Astrocyte (in vitro differentiated cells and primary cell): ENCODE data around the gene RALGAPB. TPM values are rescaled to one million over a fixed set of nuclear protein-coding genes. Genes with fewer than 3 reads are reported as not detected.
A peak's percentile ranks its signal among the peaks of the same experiment; 100 is the strongest.

ENCODE experiments used
- DNase-seq: peaks from one replicate; pipeline ENCODE4 v3.0.0-alpha.2; 2010; ENCODE audit warnings: low read depth
- FAIRE-seq: peaks from 2 replicates; lab custom pipeline; 2011; peaks lifted over from hg19 to GRCh38; lab: Jason Lieb, UNC
- H2AFZ ChIP-seq: 2 replicates; pipeline ENCODE4 v1.6.0; 2012; ENCODE audit warnings: low read depth, low read length, inconsistent platforms
- H3K27ac ChIP-seq: 2 replicates; pipeline ENCODE4 v1.5.1; 2011; ENCODE audit warnings: low read depth, low read length, inconsistent platforms
- H3K27me3 ChIP-seq: 2 replicates; pipeline ENCODE4 v1.6.0; 2011; ENCODE audit warnings: low read length, inconsistent platforms; ENCODE audit not compliant: insufficient read depth
- H3K36me3 ChIP-seq: 2 replicates; pipeline ENCODE4 v1.5.1; 2011; ENCODE audit warnings: low read length, inconsistent platforms; ENCODE audit not compliant: insufficient read depth
- H3K4me1 ChIP-seq: 2 replicates; pipeline ENCODE4 v1.5.1; 2011; ENCODE audit warnings: low read length, inconsistent platforms; ENCODE audit not compliant: insufficient read depth
- H3K4me2 ChIP-seq: 2 replicates; pipeline ENCODE4 v1.6.0; 2012; ENCODE audit warnings: low read length, inconsistent platforms
- H3K4me3 ChIP-seq: 2 replicates; pipeline ENCODE4 v1.5.1; 2011; ENCODE audit warnings: low read depth, mild to moderate bottlenecking, low read length, inconsistent platforms; ENCODE audit not compliant: insufficient read depth
- H3K79me2 ChIP-seq: 2 replicates; pipeline ENCODE4 v1.6.0; 2012; ENCODE audit warnings: mild to moderate bottlenecking, low read length, inconsistent platforms; ENCODE audit not compliant: insufficient read depth
- H3K9ac ChIP-seq: 2 replicates; pipeline ENCODE4 v1.6.0; 2012; ENCODE audit warnings: mild to moderate bottlenecking, low read length, inconsistent platforms
- H3K9me3 ChIP-seq: 2 replicates; pipeline ENCODE4 v1.5.1; 2012; ENCODE audit warnings: low read depth, mild to moderate bottlenecking, low read length, inconsistent platforms; ENCODE audit not compliant: insufficient read depth
- H4K20me1 ChIP-seq: 2 replicates; pipeline ENCODE4 v1.6.0; 2012; ENCODE audit warnings: low read length, inconsistent platforms; ENCODE audit not compliant: insufficient read depth
- H3K27ac Mint-ChIP-seq: one replicate; pipeline ENCODE4 v1.8.0; 2021; ENCODE audit warnings: mild to moderate bottlenecking, mixed read lengths; ENCODE audit not compliant: unreplicated experiment
- H3K27me3 Mint-ChIP-seq: one replicate; pipeline ENCODE4 v1.8.0; 2021; ENCODE audit warnings: low read depth, mixed read lengths; ENCODE audit not compliant: unreplicated experiment
- H3K36me3 Mint-ChIP-seq: one replicate; pipeline ENCODE4 v1.8.0; 2021; ENCODE audit warnings: low read depth, mixed read lengths; ENCODE audit not compliant: unreplicated experiment
- H3K4me1 Mint-ChIP-seq: one replicate; pipeline ENCODE4 v1.8.0; 2021; ENCODE audit warnings: low read depth, mixed read lengths; ENCODE audit not compliant: unreplicated experiment
- H3K4me3 Mint-ChIP-seq: one replicate; pipeline ENCODE4 v1.8.0; 2021; ENCODE audit warnings: mild to moderate bottlenecking, moderate library complexity, mixed read lengths; ENCODE audit not compliant: unreplicated experiment
- H3K9me3 Mint-ChIP-seq: one replicate; pipeline ENCODE4 v1.8.0; 2021; ENCODE audit warnings: mild to moderate bottlenecking, mixed read lengths; ENCODE audit not compliant: unreplicated experiment
- EZH2 ChIP-seq: IDR thresholded peaks from 2 replicates; pipeline ENCODE4 v1.6.1; 2012; ENCODE audit warnings: mild to moderate bottlenecking, low read length, inconsistent platforms; ENCODE audit not compliant: insufficient read depth
- total RNA-seq: library from RNA; stranded (reverse); gene quantifications from 2 replicates; pipeline ENCODE4 v1.2.1, GENCODE V29; 2021
- TF ChIP-seq, protein P1 (sequence below): IDR thresholded peaks from 2 replicates; pipeline ENCODE4 v1.5.1; 2011; ENCODE audit warnings: low read depth, mild to moderate bottlenecking, inconsistent platforms, low read length, moderate library complexity; ENCODE audit not compliant: insufficient read depth

The RALGAPB gene
- total RNA-seq, 1 donor from 2014 or later: 40.2 TPM

DNA sequence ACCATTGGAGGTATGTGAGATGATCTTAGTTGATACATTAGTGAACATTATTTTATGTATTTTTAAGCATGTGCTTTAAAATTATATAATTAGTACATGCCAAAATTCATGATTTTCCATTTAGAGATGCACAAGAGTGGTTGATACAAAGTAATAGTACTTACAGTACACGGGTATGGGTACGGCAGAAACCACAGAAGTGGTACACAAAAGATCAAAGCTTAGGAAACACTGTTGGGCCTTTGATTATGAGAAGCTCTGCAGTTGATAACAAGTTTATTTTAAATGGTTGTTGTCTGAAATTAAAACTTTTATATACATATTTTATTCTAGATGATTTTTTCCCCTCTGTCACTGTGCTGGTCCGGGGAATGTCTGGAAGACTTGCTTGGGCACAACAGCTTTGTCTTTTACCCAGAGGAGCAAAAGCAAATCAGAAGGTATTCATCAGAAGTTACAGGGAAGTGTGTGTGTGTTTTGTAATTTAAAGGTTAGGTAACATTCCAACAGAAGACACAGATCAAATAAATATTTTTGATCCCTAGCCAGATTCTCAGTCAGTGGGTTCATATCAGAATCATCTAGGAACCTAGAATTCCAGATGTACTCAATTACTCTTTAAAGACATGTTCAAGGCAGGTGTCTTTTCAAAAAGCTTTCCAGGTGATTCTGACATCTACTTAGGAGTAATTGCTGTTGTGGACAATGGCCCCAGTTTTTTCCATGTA, 75.9 kb downstream of the RALGAPB start:
- no peak for DNase-seq
- H3K79me2 ChIP-seq: no peaks in the 10 kb centered on the region
- Mint-ChIP-seq H3K4me3 (no peak overlapping the region), H3K36me3 (peaks cover 9% of the 10 kb centered on the region), H3K27ac (no peak overlapping the region), H3K4me1 (no peaks in the 10 kb centered on the region), H3K27me3 (no peaks in the 10 kb centered on the region), H3K9me3 (no peaks in the 10 kb centered on the region)
- peaks cover 48% of the 10 kb centered on the region for H3K36me3 ChIP-seq
- H3K4me3 ChIP-seq: no peak overlapping the region
- FAIRE-seq: no peak
- H3K4me2 ChIP-seq: no peak overlapping the region
- H3K27ac ChIP-seq: no peak overlapping the region
- H4K20me1 ChIP-seq: peaks cover 6% of the 10 kb centered on the region
- H3K27me3 ChIP-seq: no peaks in the 10 kb centered on the region
- no peaks in the 10 kb centered on the region for H3K9me3 ChIP-seq
- H2AFZ ChIP-seq: no peak overlapping the region
- no peak overlapping the region for H3K9ac ChIP-seq
- no peaks in the 10 kb centered on the region for H3K4me1 ChIP-seq
- TF ChIP-seq, protein P1, sequence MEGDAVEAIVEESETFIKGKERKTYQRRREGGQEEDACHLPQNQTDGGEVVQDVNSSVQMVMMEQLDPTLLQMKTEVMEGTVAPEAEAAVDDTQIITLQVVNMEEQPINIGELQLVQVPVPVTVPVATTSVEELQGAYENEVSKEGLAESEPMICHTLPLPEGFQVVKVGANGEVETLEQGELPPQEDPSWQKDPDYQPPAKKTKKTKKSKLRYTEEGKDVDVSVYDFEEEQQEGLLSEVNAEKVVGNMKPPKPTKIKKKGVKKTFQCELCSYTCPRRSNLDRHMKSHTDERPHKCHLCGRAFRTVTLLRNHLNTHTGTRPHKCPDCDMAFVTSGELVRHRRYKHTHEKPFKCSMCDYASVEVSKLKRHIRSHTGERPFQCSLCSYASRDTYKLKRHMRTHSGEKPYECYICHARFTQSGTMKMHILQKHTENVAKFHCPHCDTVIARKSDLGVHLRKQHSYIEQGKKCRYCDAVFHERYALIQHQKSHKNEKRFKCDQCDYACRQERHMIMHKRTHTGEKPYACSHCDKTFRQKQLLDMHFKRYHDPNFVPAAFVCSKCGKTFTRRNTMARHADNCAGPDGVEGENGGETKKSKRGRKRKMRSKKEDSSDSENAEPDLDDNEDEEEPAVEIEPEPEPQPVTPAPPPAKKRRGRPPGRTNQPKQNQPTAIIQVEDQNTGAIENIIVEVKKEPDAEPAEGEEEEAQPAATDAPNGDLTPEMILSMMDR: no peak

DNA sequence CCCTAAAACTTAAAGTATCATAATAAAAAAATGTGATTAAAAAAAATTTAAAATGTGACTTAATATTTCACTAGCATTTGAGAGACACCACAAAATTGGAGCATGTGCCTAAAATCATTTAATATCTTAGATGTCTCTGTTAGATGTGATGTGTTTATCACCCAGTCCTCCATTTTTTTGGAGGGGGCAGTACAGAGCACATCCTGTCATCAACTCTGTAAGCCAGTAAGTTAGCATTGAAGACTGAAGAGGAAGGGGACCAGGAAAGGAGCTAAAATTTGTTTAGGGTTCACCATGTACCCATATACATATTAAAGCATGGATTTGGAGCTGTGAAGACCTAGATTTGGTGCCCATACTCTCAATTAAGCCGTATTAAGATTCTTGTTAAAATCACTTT, 77.6 kb downstream of the RALGAPB start:
- TF ChIP-seq EZH2: no peak
- TF ChIP-seq, protein P1: peak; percentile 5
- H3K9me3 Mint-ChIP-seq: no peaks in the 10 kb centered on the region
- H3K79me2 ChIP-seq: no peaks in the 10 kb centered on the region
- no peaks in the 10 kb centered on the region for H3K27me3 ChIP-seq
- DNase-seq (no peak), FAIRE-seq (no peak)
- no peak overlapping the region for H3K4me3 Mint-ChIP-seq
- no peak overlapping the region for H3K27ac Mint-ChIP-seq
- H3K27me3 Mint-ChIP-seq: no peaks in the 10 kb centered on the region
- no peak overlapping the region for H3K9ac ChIP-seq
- no peaks in the 10 kb centered on the region for H3K4me1 Mint-ChIP-seq
- H3K9me3 ChIP-seq: no peaks in the 10 kb centered on the region
- H3K4me3 ChIP-seq: no peak overlapping the region
- peaks cover 3% of the 10 kb centered on the region for H4K20me1 ChIP-seq
- no peak overlapping the region for H2AFZ ChIP-seq
- H3K4me2 ChIP-seq: no peak overlapping the region
- H3K36me3 ChIP-seq: peaks cover 51% of the 10 kb centered on the region
- H3K27ac ChIP-seq: no peak overlapping the region
- no peaks in the 10 kb centered on the region for H3K4me1 ChIP-seq
- H3K36me3 Mint-ChIP-seq: peaks cover 13% of the 10 kb centered on the region

DNA sequence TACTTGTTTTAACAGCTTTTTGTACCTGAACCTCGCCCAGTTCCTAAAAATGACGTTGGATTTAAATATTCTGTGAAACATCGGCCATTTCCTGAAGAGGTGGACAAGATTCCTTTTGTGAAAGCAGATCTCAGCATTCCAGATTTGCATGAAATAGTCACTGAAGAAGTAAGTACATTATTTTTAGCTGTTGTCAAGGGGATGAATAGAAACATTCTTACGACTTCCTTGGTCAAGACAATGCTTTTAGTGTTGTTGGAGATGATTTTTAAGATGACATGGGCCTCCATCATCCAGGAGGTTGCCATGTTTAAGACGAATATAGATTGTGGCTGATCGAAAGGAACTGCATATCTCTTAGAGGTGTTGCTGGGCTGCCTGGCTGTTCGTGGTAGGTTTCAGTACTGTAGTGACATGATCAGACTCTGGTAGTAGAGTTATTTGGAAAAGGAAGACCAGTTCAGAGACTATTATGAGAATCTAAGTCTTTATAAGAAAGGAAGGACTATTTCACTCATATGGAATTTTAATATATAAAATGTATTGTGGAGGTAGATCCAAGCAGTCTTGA, 78.5 kb downstream of the RALGAPB start:
- Mint-ChIP-seq H3K4me3 (no peak overlapping the region), H3K4me1 (no peaks in the 10 kb centered on the region)

More for the DNA sequence above, 78.5 kb downstream of the RALGAPB start:
- no peaks in the 10 kb centered on the region for H3K27me3 ChIP-seq
- H3K27me3 Mint-ChIP-seq: no peaks in the 10 kb centered on the region
- no peaks in the 10 kb centered on the region for H3K79me2 ChIP-seq
- H3K4me2 ChIP-seq: no peak overlapping the region
- H3K27ac Mint-ChIP-seq: no peak overlapping the region
- no peak overlapping the region for H2AFZ ChIP-seq
- H3K27ac ChIP-seq: no peak overlapping the region
- H4K20me1 ChIP-seq: peaks cover 3% of the 10 kb centered on the region
- no peak for FAIRE-seq
- no peak overlapping the region for H3K9ac ChIP-seq
- no peak for TF ChIP-seq EZH2
- TF ChIP-seq, protein P1: no peak
- H3K36me3 ChIP-seq: peaks cover 45% of the 10 kb centered on the region
- no peaks in the 10 kb centered on the region for H3K4me1 ChIP-seq
- DNase-seq: no peak
- H3K36me3 Mint-ChIP-seq: peaks cover 11% of the 10 kb centered on the region
- H3K4me3 ChIP-seq: no peak overlapping the region
- H3K9me3 ChIP-seq: no peaks in the 10 kb centered on the region
- H3K9me3 Mint-ChIP-seq: no peaks in the 10 kb centered on the region
